ENCODE results near the gene ZNF610.
"Not testable (repeated sequence)": the region's sequence is repeated elsewhere in the genome, so short reads cannot be mapped to it uniquely, and the experiment has no call there.

Gene ZNF610

GRCh38 chr19:52336117-52336790, at the start of gene ZNF610:
Gene ZNF610, plus strand, starts transcription at chr19:52336243. Its CDS starts 12,930 bp downstream, at chr19:52349173.
- DNase-seq: peak; percentile 86

- no peak for DNase-seq
These were observed 49.8 kb upstream of the ZNF610 start for GRCh38 chr19:52286256-52286655.

- DNase-seq: no peak
These were observed 44.3 kb upstream of the ZNF610 start for GRCh38 chr19:52291781-52292180.

GRCh38 chr19:52292946-52293345, 43.1 kb upstream of the ZNF610 start:
- not testable (repeated sequence) for DNase-seq

- DNase-seq: no peak
These were observed 39.7 kb upstream of the ZNF610 start for GRCh38 chr19:52296400-52296772.

GRCh38 chr19:52296773-52297600, 39.1 kb upstream of the ZNF610 start, which contains the start of gene ZNF480:
Gene ZNF480, plus strand, starts transcription at chr19:52297169. Its CDS starts 3,244 bp downstream, at chr19:52300413.
- DNase-seq: peak; percentile 70

GRCh38 chr19:52297601-52298364, 38.3 kb upstream of the ZNF610 start:
- DNase-seq: no peak

- DNase-seq: no peak
These were observed 28.8 kb upstream of the ZNF610 start for GRCh38 chr19:52307275-52307674.

- no peak for DNase-seq
These were observed 13.6 kb upstream of the ZNF610 start for GRCh38 chr19:52322429-52322828.

- no peak for DNase-seq
These were observed 4.3 kb upstream of the ZNF610 start for GRCh38 chr19:52331757-52332156.

- DNase-seq: no peak
These were observed 301 bp upstream of the ZNF610 start for GRCh38 chr19:52335768-52336116.

- no peak for DNase-seq
These were observed 843 bp downstream of the ZNF610 start for GRCh38 chr19:52336791-52337381.

- not testable (repeated sequence) for DNase-seq
These were observed 3.0 kb downstream of the ZNF610 start for GRCh38 chr19:52339022-52339421.

- peak; percentile 24 for DNase-seq
These were observed 7.5 kb downstream of the ZNF610 start for GRCh38 chr19:52343548-52343947.

- no peak for DNase-seq
These were observed 9.1 kb downstream of the ZNF610 start for GRCh38 chr19:52345162-52345561.

GRCh38 chr19:52351512-52351911, 15.5 kb downstream of the ZNF610 start:
- no peak for DNase-seq

- DNase-seq: no peak
These were observed 30.4 kb downstream of the ZNF610 start for GRCh38 chr19:52366414-52366824.

GRCh38 chr19:52369559-52370340, 33.7 kb downstream of the ZNF610 start, which contains the start of gene ZNF880:
Gene ZNF880, plus strand, starts transcription at chr19:52369923. Its CDS starts 43 bp downstream, at chr19:52369966.
- DNase-seq: peak; percentile 94

GRCh38 chr19:52370341-52370710, 34.3 kb downstream of the ZNF610 start:
- DNase-seq: no peak

- DNase-seq: no peak
These were observed 55.1 kb downstream of the ZNF610 start for GRCh38 chr19:52391135-52391534.

GRCh38 chr19:52397310-52398080, 61.5 kb downstream of the ZNF610 start, which contains the start of gene ZNF528:
Gene ZNF528, plus strand, starts transcription at chr19:52397849. Its CDS starts 4,165 bp downstream, at chr19:52402014.
- peak; percentile 96 for DNase-seq

All from stimulated activated CD4-positive, alpha-beta T cell treated with anti-CD3 and anti-CD28 coated beads, Interleukin-12 subunit alpha, Interleukin-12 subunit beta, amount 100 ng/mL, for 4 hours (primary cell).